Measurements from ENCODE around the gene LIPC. TPM values are rescaled to one million over a fixed set of nuclear protein-coding genes. Genes with fewer than 3 reads are reported as not detected.

LIPC gene
- total and polyA plus RNA-seq, 2 experiments from 2014 or later, result not detected

DNA sequence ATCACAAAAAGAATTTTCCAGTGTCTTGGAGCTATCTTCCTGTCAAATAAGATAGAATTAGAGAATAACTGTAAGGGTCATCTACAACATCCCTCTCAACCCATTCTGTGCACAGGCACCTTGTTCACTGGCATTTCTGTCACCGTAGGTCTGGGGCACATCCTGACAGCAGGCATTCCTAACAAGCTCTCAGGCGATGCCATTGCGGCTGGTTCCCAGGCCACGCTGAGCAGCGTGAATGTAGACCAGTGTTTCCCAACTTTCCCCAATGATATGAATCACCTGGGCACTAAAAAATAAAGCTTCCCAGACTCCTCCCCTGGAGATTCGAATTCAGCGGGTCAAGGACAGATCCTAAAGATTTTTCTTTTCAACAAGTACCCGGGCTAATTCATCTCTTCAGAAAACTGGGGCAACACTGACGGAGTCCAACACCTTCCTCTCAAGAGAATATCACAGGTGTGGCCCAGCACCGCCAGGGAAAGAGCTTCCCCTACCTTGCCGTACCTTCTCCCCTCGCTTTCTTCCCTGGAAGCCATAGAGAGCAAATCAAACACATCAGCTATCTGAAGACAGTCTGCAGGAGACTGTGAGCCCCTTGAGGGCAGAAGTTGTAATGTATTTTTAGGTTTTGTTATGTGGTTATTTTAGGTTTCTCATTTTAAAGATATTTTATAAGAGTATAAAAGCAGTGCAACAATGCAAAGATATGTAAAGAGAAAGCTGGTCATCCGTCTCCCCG lies 143.4 kb downstream of the LIPC start:
- no peaks in the 10 kb centered on the region for H3K4me1 Mint-ChIP-seq
- Histone ChIP-seq H3K4me1 (ENCODE audit: insufficient read depth) (no peaks in the 10 kb centered on the region), H3F3A (replicated peaks; ENCODE audit: low read depth) (no peaks in the 10 kb centered on the region), H3K27ac (ENCODE audit: low read depth) (peak overlapping the region; percentile 29; the same call in 1 of the 2 replicates), H2AFZ (peak overlapping the region; percentile 87), H3K27me3 (ENCODE audit: insufficient read depth) (no peaks in the 10 kb centered on the region), H3K4me2 (no peak overlapping the region), H4K20me1 (replicated peaks; ENCODE audit: insufficient read depth) (no peaks in the 10 kb centered on the region), H3K79me2 (replicated peaks; ENCODE audit: insufficient read depth) (no peaks in the 10 kb centered on the region), H3K36me3 (ENCODE audit: insufficient read depth) (no peaks in the 10 kb centered on the region), H3K4me3 (no peak overlapping the region), H3K9me2 (ENCODE audit: insufficient read depth) (no peaks in the 10 kb centered on the region)
- ATAC-seq (peak; percentile 64), DNase-seq (ENCODE audit: low spot score) (no peak)
- TF ChIP-seq JUNB (IDR thresholded peaks at IDR 0.05; ENCODE audit: unreplicated experiment) (no peak), POLR2AphosphoS5 (IDR thresholded peaks at IDR 0.05; ENCODE audit: low read depth) (no peak), STAT1 (IDR thresholded peaks at IDR 0.05; ENCODE audit: unreplicated experiment) (no peak), EZH2 (IDR thresholded peaks at IDR 0.05; ENCODE audit: low read depth, unreplicated experiment) (no peak), ZNF331 (CRISPR knock-in tag; IDR thresholded peaks at IDR 0.05; ENCODE audit: low read depth) (no peak), ZNF114 (CRISPR knock-in tag; IDR thresholded peaks at IDR 0.05) (no peak), EZH2phosphoT487 (IDR thresholded peaks at IDR 0.05; ENCODE audit: unreplicated experiment) (no peak), CREB1 (CRISPR knock-in tag; IDR thresholded peaks at IDR 0.05; ENCODE audit: low read depth) (no peak), NANOG (IDR thresholded peaks at IDR 0.05; ENCODE audit: borderline replicate concordance) (no peak)
- TF ChIP-seq, protein P1, sequence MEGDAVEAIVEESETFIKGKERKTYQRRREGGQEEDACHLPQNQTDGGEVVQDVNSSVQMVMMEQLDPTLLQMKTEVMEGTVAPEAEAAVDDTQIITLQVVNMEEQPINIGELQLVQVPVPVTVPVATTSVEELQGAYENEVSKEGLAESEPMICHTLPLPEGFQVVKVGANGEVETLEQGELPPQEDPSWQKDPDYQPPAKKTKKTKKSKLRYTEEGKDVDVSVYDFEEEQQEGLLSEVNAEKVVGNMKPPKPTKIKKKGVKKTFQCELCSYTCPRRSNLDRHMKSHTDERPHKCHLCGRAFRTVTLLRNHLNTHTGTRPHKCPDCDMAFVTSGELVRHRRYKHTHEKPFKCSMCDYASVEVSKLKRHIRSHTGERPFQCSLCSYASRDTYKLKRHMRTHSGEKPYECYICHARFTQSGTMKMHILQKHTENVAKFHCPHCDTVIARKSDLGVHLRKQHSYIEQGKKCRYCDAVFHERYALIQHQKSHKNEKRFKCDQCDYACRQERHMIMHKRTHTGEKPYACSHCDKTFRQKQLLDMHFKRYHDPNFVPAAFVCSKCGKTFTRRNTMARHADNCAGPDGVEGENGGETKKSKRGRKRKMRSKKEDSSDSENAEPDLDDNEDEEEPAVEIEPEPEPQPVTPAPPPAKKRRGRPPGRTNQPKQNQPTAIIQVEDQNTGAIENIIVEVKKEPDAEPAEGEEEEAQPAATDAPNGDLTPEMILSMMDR (conservative IDR thresholded peaks at IDR 0.05; ENCODE audit: low read depth in 2 of 2), result no peak; a peak in 1 of 4 replicates
- TF ChIP-seq, protein P2, sequence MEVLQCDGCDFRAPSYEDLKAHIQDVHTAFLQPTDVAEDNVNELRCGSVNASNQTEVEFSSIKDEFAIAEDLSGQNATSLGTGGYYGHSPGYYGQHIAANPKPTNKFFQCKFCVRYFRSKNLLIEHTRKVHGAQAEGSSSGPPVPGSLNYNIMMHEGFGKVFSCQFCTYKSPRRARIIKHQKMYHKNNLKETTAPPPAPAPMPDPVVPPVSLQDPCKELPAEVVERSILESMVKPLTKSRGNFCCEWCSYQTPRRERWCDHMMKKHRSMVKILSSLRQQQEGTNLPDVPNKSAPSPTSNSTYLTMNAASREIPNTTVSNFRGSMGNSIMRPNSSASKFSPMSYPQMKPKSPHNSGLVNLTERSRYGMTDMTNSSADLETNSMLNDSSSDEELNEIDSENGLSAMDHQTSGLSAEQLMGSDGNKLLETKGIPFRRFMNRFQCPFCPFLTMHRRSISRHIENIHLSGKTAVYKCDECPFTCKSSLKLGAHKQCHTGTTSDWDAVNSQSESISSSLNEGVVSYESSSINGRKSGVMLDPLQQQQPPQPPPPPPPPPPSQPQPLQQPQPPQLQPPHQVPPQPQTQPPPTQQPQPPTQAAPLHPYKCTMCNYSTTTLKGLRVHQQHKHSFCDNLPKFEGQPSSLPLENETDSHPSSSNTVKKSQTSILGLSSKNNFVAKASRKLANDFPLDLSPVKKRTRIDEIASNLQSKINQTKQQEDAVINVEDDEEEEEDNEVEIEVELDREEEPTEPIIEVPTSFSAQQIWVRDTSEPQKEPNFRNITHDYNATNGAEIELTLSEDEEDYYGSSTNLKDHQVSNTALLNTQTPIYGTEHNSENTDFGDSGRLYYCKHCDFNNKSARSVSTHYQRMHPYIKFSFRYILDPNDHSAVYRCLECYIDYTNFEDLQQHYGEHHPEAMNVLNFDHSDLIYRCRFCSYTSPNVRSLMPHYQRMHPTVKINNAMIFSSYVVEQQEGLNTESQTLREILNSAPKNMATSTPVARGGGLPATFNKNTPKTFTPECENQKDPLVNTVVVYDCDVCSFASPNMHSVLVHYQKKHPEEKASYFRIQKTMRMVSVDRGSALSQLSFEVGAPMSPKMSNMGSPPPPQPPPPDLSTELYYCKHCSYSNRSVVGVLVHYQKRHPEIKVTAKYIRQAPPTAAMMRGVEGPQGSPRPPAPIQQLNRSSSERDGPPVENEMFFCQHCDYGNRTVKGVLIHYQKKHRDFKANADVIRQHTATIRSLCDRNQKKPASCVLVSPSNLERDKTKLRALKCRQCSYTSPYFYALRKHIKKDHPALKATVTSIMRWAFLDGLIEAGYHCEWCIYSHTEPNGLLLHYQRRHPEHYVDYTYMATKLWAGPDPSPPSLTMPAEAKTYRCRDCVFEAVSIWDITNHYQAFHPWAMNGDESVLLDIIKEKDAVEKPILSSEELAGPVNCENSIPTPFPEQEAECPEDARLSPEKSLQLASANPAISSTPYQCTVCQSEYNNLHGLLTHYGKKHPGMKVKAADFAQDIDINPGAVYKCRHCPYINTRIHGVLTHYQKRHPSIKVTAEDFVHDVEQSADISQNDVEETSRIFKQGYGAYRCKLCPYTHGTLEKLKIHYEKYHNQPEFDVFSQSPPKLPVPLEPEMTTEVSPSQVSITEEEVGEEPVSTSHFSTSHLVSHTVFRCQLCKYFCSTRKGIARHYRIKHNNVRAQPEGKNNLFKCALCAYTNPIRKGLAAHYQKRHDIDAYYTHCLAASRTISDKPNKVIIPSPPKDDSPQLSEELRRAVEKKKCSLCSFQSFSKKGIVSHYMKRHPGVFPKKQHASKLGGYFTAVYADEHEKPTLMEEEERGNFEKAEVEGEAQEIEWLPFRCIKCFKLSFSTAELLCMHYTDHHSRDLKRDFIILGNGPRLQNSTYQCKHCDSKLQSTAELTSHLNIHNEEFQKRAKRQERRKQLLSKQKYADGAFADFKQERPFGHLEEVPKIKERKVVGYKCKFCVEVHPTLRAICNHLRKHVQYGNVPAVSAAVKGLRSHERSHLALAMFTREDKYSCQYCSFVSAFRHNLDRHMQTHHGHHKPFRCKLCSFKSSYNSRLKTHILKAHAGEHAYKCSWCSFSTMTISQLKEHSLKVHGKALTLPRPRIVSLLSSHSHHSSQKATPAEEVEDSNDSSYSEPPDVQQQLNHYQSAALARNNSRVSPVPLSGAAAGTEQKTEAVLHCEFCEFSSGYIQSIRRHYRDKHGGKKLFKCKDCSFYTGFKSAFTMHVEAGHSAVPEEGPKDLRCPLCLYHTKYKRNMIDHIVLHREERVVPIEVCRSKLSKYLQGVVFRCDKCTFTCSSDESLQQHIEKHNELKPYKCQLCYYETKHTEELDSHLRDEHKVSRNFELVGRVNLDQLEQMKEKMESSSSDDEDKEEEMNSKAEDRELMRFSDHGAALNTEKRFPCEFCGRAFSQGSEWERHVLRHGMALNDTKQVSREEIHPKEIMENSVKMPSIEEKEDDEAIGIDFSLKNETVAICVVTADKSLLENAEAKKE (CRISPR knock-in tag; IDR thresholded peaks at IDR 0.05), result no peak
- TF ChIP-seq, protein P3, sequence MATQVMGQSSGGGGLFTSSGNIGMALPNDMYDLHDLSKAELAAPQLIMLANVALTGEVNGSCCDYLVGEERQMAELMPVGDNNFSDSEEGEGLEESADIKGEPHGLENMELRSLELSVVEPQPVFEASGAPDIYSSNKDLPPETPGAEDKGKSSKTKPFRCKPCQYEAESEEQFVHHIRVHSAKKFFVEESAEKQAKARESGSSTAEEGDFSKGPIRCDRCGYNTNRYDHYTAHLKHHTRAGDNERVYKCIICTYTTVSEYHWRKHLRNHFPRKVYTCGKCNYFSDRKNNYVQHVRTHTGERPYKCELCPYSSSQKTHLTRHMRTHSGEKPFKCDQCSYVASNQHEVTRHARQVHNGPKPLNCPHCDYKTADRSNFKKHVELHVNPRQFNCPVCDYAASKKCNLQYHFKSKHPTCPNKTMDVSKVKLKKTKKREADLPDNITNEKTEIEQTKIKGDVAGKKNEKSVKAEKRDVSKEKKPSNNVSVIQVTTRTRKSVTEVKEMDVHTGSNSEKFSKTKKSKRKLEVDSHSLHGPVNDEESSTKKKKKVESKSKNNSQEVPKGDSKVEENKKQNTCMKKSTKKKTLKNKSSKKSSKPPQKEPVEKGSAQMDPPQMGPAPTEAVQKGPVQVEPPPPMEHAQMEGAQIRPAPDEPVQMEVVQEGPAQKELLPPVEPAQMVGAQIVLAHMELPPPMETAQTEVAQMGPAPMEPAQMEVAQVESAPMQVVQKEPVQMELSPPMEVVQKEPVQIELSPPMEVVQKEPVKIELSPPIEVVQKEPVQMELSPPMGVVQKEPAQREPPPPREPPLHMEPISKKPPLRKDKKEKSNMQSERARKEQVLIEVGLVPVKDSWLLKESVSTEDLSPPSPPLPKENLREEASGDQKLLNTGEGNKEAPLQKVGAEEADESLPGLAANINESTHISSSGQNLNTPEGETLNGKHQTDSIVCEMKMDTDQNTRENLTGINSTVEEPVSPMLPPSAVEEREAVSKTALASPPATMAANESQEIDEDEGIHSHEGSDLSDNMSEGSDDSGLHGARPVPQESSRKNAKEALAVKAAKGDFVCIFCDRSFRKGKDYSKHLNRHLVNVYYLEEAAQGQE (IDR thresholded peaks at IDR 0.05; ENCODE audit: unreplicated experiment), result no peak
- TF ChIP-seq, protein P4, sequence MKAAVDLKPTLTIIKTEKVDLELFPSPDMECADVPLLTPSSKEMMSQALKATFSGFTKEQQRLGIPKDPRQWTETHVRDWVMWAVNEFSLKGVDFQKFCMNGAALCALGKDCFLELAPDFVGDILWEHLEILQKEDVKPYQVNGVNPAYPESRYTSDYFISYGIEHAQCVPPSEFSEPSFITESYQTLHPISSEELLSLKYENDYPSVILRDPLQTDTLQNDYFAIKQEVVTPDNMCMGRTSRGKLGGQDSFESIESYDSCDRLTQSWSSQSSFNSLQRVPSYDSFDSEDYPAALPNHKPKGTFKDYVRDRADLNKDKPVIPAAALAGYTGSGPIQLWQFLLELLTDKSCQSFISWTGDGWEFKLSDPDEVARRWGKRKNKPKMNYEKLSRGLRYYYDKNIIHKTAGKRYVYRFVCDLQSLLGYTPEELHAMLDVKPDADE (IDR thresholded peaks at IDR 0.05), result no peak
- H3K36me3 Mint-ChIP-seq (ENCODE audit: low read depth), result no peaks in the 10 kb centered on the region
- H3K9me3 Mint-ChIP-seq, result no peaks in the 10 kb centered on the region
- no peak overlapping the region for H3K27ac Mint-ChIP-seq
- H3K4me3 Mint-ChIP-seq, result no peak overlapping the region
- H3K27me3 Mint-ChIP-seq (ENCODE audit: insufficient read depth, low read depth, poor library complexity), result peaks cover 8% of the 10 kb centered on the region
